Measurements from ENCODE around the gene RFPL3. TPM values are rescaled to one million over a fixed set of nuclear protein-coding genes. Genes with fewer than 3 reads are reported as not detected.

RFPL3 gene
- total and polyA plus RNA-seq, 10 of the 15 experiments (the other 5 are each of a cell fraction or from before 2014, with no cell fraction given), result not detected

- CTCF ChIA-PET, result no interaction called here
- intact Hi-C loops (cut with micrococcal nuclease; ENCODE audit: unreplicated experiment), result no loop called here
- Histone ChIP-seq H3K27ac (ENCODE audit: control insufficient read depth, insufficient read depth) (no peak overlapping the region), H3K4me1 (ENCODE audit: control insufficient read depth, insufficient read depth, low read length) (no peaks in the 10 kb centered on the region), H2AFZ (ENCODE audit: control insufficient read depth, low read depth, low read length) (no peak overlapping the region), H3K4me2 (ENCODE audit: control insufficient read depth, insufficient read depth) (no peak overlapping the region), H3K9me3 (replicated peaks; ENCODE audit: control insufficient read depth, insufficient read depth, low read length) (no peaks in the 10 kb centered on the region), H3K36me3 (ENCODE audit: control insufficient read depth in 2 of 2, insufficient read depth in 2 of 2, low read length in 1 of 2) (peaks cover 11 to 14% of the 10 kb centered on the region in 2 experiments), H3K27me3 (replicated peaks in 1 of 2; ENCODE audit: control insufficient read depth in 2 of 2, insufficient read depth in 2 of 2, low read length in 1 of 2) (no peaks in the 10 kb centered on the region), H4K20me1 (ENCODE audit: control insufficient read depth, insufficient read depth) (no peaks in the 10 kb centered on the region), H3K4me3 (no peak overlapping the region), H3K9ac (ENCODE audit: control insufficient read depth, insufficient read depth, low read length) (no peak overlapping the region), H3K79me2 (ENCODE audit: control insufficient read depth, insufficient read depth, low read length) (no peaks in the 10 kb centered on the region)
- SMC1A ChIA-PET (ENCODE audit: uncharacterized antibody, unreplicated experiment), result no interaction called here
- no TSS peak for BruUV-seq (replicated peaks)
- RAD21 ChIA-PET (ENCODE audit: unreplicated experiment), result no interaction called here
- POLR2A ChIA-PET, result no interaction called here
- in situ Hi-C loops (cut with MboI), result no loop called here
- WGBS (ENCODE audit: insufficient coverage, insufficient replicate concordance, low lambda C conversion rate, missing lambda C conversion rate), result 100% methylated on average over 1 of the region's 1 CpG
- no peak for ATAC-seq
- no peak for DNase-seq (ENCODE audit: low read depth, low spot score)
- no peak for FAIRE-seq
- TF ChIP-seq TAF1 (IDR thresholded peaks at IDR 0.05; ENCODE audit: borderline replicate concordance, low read depth, low read length), result no peak
- TF ChIP-seq EGR1 (IDR thresholded peaks at IDR 0.05; ENCODE audit: borderline replicate concordance in 1 of 2, low read depth in 2 of 2, low read length in 2 of 2), result no peak
- no peak for TF ChIP-seq PAX8 (IDR thresholded peaks at IDR 0.05)
- TF ChIP-seq CHD1 (IDR thresholded peaks at IDR 0.05; ENCODE audit: low read depth, low read length), result no peak
- TF ChIP-seq MXI1 (IDR thresholded peaks at IDR 0.05; ENCODE audit: low read depth, low read length), result no peak
- no peak for TF ChIP-seq BCL11A (IDR thresholded peaks at IDR 0.05; ENCODE audit: low read depth, low read length)
- TF ChIP-seq SMAD1 (IDR thresholded peaks at IDR 0.05; ENCODE audit: low read depth, partially characterized antibody), result no peak
- TF ChIP-seq NR2C2 (IDR thresholded peaks at IDR 0.05; ENCODE audit: borderline replicate concordance, control insufficient read depth, insufficient read length, low read depth), result no peak
- no peak for TF ChIP-seq NKRF (conservative IDR thresholded peaks at IDR 0.05)
- no peak for TF ChIP-seq E2F4 (IDR thresholded peaks at IDR 0.05; ENCODE audit: low read depth, low read length)
- no peak for TF ChIP-seq ZBTB33 (IDR thresholded peaks at IDR 0.05)
- TF ChIP-seq SKIL (IDR thresholded peaks at IDR 0.05; ENCODE audit: low read depth, poor library complexity, severe bottlenecking), result no peak
- no peak for TF ChIP-seq ESRRA (IDR thresholded peaks at IDR 0.05; ENCODE audit: low read length)
- no peak for TF ChIP-seq PML (IDR thresholded peaks at IDR 0.05; ENCODE audit: low read length)
- no peak for TF ChIP-seq ATF3 (IDR thresholded peaks at IDR 0.05; ENCODE audit: borderline replicate concordance, extremely low read depth, low read depth, low read length)
- no peak for TF ChIP-seq BRCA1 (IDR thresholded peaks at IDR 0.05; ENCODE audit: low read depth, low read length)
- TF ChIP-seq NR2F1 (conservative IDR thresholded peaks at IDR 0.05), result no peak
These were observed 28.0 kb downstream of the RFPL3 start for GRCh38 chr22:32385681-32386080.

Data from GM12878 (cell line).